Gastrocnemius medialis (tissue), 4 donors: ENCODE measurements around the gene MYL6B.

Source experiments
- CTCF ChIP-seq, 5 experiments: fragments of 450-650 bp in 3 of 5; fragments of 200-600 bp in 2 of 5; sonication (generic) in 2 of 5; IDR thresholded peaks in 4 of 5; conservative IDR thresholded peaks in 1 of 5; 1 replicate in 4 of 5; 2 replicates in 1 of 5; pipeline ENCODE4 v1.5.1; 2016 to 2019; ENCODE audit warnings: antibody characterized with exemption in 5 of 5, mild to moderate bottlenecking in 3 of 5, moderate library complexity in 3 of 5
- POLR2A ChIP-seq, 2 donors: fragments of 450-650 bp; IDR thresholded peaks; one replicate each; pipeline ENCODE4 v1.6.1; 2017; ENCODE audit warnings: antibody characterized with exemption in 2 of 2, mild to moderate bottlenecking in 2 of 2, moderate library complexity in 2 of 2

GRCh38 chr12:56115329-56115728 lies 37.1 kb upstream of the MYL6B start:
- no peak for TF ChIP-seq POLR2A (IDR thresholded peaks at IDR 0.05)
- no peak for TF ChIP-seq CTCF (IDR thresholded peaks at IDR 0.05 in 4 of 5, conservative IDR thresholded peaks at IDR 0.05 in 1 of 5)
